NCI-H187 treated with DMSO at 0.1 percent for 48 hours (cell line): ENCODE results near the gene TBK1.

Experiments
- DNase-seq: peaks from one replicate; lab custom pipeline; 2025; lab: John Stamatoyannopoulos, UW

TBK1 gene

GRCh38 chr12:64451687-64452558 lies at the start of gene TBK1:
Gene TBK1 (plus strand): TSS chr12:64452120. CDS start chr12:64455871, 3,751 bp downstream.
- DNase-seq: no peak

- no peak for DNase-seq
Measured at GRCh38 chr12:64402181-64402580, 49.7 kb upstream of the TBK1 start.

GRCh38 chr12:64403707-64404469 lies 48.0 kb upstream of the TBK1 start, which contains the start of gene XPOT:
Gene XPOT (plus strand): TSS chr12:64404392. CDS start chr12:64410036, 5,644 bp downstream.
- DNase-seq: peak; percentile 75

DNA sequence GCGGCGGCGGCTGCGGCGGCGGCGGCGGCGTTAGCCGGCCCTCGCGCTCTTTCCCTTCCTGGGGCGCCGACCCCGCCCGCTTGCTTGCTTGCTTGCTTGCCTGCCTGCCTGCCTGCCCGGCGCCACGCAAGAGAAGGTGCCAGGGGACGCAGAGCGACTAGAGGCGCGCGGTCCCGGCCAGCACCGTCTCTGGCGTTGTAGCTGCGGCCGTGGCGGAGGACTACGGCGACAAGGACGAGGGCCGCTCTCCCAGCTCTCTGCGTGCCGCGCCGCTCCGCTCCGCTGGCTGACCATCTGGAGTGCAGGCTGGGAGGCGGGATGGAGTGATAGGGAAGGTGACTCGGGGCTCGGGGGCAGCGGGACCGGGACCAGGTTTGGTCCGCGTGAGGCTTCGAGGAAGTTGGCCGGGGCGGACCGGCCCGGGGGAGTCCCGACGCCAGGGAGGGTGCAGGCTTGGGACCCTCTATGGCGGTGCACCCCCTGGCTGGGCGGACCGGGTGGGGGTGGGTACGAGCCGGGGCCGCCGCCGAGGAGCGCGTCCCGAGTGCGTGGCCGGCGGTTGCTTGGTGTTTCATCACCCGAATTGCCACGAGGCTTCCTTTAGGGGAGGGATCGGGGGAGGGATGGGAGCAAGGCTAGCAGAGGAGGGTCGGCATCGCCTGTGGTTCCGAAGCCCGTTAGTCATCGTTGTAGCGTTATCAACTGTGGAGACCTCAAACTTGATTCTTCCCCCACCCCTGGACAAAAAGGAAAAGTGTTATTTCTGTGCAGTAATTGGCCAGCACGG lies 47.3 kb upstream of the TBK1 start:
- no peak for DNase-seq

DNA sequence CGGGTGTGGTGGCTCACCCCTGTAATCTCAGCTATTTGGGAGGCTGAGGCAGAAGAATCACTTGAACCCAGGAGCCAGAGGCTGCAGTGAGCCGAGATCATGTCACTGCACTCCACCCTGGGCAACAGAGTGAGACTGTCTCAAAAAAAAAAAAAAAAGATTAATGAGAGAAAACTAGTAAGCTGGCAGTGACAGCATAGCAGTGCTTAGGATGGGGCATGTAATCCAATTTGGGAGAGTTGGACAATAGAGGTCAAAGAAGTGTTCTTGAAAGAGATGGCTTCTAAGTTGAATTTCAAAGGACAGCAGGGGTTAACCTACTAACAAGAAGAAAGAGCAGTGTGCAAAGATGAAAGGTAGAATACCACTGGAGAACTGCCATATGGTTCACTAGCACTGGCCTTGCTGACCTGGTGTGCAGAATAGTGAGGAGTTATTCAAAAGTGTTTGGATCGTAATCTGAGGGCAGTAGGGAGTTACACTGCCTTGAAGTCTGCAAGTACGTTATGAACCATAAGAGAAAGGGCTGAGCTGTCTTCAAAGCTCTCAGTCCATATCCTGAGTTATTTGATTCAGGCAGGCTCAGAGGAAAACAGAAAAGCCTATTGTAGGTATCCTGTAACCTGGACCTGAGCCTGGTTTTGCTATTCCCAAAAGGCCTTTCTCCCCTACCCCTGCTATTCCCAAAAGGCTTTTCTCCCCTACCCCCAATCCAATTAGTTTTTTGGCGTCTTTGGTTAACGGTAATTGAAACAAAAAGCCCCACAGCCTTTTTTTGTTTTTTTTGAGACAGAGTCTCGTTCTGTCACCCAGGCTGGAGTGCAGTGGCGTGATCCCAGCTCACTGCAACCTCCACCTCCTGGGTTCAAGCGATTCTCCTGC lies 44.3 kb upstream of the TBK1 start:
- DNase-seq: no peak

- no peak for DNase-seq
Measured at GRCh38 chr12:64411427-64411826, 40.5 kb upstream of the TBK1 start.

- DNase-seq: no peak
Measured at GRCh38 chr12:64412459-64412858, 39.5 kb upstream of the TBK1 start.

DNA sequence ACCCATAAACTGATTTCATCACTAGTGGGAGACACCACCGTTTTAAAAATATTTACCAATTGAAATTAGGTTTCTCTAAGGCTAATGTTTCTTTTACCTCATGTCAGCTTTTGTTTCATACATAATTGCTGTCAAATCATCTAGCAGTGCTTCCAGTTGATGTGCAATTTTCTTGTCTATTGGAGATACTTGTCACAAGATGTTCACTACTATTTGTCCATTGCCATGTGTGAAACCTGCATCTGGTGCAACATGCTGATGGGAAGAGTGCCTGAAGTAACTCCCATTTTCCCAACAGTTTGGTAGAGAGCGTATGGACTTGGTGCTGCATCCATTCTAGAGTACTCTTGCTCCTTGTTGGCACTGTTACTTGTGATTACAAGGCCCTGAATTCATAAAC lies 38.0 kb upstream of the TBK1 start:
- no peak for DNase-seq

DNA sequence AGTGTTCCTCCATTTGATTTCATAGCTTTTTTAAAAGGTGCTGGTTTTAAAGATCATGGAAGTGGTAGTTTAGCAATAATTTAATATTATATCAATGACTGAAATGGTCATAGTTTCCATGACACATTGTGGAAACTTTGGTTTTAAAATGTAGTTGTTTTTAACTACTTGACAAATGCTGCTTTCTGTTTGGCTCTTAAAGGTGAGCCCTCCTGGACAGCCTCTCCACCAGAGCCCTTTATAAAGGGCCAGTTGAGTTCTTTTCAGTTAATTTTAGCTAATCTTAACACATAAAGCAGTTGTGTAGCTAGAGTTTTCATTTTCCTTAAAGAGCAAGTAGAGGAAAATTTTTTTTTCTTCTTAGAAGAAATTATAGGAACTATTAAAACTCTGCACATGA lies 33.7 kb upstream of the TBK1 start:
- DNase-seq: no peak

DNA sequence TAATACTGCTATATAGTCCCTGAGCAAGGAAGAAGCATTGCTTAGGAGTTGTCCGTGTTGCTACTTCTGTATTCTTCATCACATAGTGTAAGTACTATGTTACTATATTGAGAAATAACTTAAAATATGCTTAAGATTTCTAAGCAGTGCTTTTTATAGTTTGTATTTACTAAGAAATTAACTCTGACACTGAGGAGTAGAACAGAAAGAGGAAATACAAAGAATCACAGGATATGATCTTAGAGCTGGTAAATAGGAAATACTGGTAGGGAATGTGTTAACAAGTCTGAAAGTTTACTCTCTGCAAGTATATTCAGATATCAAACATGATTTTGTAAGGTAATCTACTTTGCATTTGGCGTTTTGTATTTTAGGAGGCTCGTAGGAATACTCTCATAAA lies 32.2 kb upstream of the TBK1 start:
- no peak for DNase-seq

- DNase-seq: no peak
Measured at GRCh38 chr12:64427988-64428387, 23.9 kb upstream of the TBK1 start.

DNA sequence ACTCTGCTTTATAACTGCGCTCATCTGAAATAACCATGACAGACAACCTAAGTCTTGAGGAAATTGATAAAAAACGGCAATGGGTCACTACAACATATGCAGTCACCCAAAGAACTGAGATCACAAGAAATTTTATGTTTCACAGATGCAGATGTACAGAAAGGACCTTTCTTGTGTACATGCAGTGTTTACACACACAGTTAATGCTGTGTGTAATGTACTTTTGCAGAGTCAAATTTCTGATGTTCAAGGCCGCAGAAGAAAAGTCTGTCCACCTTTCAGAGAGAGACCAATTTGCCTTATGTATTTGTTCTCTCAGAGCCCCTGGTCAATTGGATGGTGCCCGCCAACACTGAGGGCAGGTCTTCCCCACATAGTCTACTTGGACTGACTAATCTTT lies 23.0 kb upstream of the TBK1 start:
- no peak for DNase-seq

DNA sequence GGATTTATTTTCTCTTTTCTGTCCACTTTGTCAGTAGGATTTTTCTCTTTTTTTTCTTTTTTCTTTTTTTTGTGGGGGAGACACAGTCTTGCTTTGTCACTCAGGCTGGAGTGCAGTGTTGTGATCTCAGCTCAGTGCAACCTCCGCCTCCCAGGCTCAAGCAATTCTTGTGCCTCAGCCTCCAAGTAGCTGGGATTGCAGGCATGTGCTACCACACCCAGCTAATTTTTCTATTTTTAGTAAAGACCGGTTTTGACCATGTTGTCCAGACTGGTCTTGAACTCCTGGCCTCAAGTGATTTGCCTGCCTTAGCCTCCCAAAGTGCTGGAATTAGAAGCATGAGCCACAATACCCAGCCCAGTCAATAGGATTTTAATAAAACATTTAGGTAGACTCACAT lies 21.0 kb upstream of the TBK1 start:
- no peak for DNase-seq

DNA sequence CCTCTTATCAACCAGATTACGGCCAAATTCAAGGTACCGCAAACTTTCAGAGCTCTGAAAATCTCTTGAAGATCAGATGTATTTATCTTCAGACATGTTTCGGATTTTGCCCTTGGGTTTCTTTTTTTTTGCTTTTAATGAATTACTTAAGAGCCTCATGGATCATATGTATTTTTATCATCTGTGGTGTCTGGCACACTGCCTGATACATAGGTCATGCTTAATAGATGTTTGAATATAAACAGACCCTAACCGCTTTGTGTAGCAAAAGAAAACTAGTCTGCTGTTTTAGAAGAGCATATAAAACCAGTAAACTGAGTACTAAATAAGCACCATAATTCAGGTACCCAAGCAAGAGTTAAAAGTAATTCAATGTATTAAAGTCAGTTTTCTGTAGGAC lies 20.1 kb upstream of the TBK1 start:
- DNase-seq: no peak

GRCh38 chr12:64433915-64434314 lies 18.0 kb upstream of the TBK1 start:
- no peak for DNase-seq

DNA sequence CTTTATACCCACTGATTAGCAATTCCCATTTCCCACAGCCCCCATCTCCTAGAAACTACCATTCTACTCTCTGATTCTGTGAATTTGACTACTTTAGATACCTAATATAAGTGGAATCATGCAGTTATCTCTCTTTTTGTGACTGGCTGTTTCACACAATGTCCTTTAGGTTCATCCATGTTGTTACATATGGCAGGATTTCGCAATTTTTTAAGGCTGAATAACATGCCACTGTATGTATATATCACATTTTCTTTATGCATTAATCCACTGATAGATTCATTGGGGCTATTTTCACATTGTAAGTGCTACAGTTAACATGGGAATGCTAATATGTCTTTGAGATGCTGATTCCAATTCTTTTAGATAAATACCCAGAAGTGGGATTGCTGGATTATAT lies 11.8 kb upstream of the TBK1 start:
- DNase-seq: no peak

DNA sequence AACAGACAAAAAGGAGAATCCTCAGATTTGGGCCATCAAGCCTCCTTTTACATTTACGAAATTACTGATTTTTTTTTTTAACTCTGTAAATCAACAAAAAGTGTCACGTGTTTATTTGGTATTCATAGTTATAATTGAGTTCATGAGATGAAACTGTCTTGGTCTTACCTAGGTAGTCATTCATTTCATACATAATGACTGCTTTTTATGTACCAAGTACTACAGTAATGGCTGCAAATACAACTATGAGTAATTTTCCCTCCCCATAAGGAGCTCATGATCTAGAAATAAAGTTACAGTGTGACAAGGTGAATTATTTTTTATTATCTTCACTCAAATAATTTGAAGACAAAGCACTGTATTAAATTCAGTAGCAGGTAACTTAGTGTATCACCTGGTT lies 6.4 kb upstream of the TBK1 start:
- no peak for DNase-seq

DNA sequence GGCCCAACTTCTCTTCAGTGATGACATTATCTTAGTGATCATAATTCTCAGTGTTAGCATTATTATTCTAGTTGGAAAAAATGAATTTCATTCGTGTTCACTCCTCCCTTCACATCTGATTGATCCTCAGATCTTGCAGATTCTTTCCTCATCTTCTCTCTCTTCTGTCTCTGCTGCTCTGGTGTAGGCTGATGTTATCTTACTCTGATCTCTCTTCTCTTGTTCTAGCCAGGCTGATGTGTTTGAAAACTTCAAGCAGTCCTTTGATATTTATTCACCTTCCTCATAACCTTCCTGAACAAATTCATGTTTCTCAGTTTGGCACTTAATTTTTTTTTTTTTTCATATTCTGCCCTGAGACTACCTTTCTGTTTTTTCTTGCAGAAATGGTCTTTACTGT lies 5.6 kb upstream of the TBK1 start:
- DNase-seq: no peak

DNA sequence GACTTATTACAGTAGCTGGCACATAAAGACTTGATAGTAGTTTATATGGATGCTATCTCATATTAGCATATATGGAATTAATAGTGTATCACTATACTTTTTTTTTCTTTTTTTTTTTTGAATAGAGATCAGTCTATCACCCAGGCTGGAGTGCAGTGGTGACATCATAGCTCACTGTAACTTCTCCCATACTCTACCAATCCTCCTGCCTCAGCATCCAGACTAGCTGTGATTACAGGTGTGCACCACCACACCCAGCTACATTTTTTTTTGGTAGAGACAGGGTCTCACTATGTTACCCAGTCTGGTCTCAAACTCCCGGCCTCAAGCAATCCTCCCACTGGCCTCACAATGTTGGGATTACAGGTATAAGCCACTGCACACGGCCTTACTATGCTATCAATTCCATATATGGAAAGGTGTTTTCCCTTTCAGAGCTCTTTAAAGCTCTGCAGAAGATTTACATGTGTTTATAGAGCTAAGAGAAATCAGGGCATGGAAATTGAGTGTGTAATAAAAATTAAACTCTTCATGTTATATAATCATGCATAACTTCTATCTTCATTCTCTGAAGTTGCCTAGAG lies 1.8 kb upstream of the TBK1 start:
- no peak for DNase-seq

DNA sequence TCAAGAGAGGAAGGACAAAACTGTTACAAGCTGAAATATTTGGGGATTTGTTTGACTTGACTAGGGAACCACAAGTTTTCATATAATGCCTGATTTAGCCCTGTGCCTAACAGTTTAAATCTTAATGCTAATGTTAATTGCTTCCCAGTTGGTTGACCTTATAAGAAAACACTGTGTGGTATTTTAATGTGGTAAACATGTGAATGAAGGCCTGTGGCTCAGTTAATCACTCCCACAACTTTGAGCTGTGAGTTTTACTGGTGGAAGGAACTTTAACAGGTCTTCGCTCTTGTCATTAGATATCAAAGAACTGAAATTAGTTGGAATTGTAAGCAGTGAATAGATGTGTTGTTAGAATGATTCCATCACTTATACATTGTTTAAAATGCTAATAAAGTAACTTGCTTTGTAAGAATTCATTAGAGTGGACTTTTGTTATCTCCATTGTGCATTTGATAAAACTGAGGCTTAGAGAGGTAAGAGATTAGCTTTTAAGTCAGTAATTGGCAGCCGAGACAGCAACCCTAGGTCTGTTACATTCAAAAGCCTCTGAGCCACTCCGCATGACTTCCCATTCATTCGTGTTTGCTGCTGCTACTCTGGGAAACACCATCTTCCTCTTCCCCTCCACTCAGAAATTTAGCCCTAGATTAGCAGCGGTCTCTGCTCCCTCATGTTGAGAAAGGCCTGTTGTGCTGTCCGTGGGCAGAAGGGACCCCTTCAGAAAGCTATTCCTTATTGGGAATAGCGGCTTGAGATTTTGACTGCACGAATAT lies 1.0 kb upstream of the TBK1 start:
- no peak for DNase-seq
